NK-92 (cell line): ENCODE results near the gene TACC2.

ENCODE experiments used
- DNase-seq: peaks from one replicate; lab custom pipeline; 2025; ENCODE audit not compliant: unreplicated experiment; lab: John Stamatoyannopoulos, UW

TACC2 gene

DNA sequence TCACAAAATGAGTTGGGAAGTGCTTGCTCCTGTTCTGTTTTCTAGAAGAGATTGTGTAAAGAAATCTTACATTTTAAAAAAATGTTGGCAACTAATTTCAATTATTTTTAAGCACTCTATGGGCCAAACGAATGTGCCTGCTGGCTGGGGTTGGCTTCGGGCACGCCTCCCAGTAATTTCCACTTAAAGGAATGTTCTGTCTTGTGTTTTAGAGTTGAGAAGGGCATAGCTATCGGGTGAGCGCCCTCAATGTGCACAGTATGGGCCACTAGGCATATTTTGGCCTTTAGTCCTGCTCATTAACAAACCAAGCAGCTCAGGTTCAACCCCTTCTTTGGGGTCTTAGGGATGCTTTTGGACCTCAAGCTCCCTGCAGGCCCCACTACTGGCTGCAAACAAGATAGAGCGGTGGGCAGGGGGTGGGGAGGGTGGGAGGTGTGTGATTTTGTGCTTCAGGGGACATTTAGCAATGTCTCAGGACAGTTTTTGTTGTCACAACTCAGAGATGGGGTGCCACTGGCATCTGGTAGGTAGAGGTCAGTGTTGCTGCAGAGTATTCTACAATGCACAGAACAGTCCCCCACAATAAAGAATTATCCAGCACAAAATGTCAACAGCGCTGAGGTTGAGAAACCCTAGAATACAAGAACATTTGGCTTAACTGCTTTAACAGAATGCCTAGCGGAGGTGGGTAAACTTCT lies 40.7 kb downstream of the TACC2 start:
- no peak for DNase-seq

- no peak for DNase-seq
Observed at GRCh38 chr10:122030200-122030552, 41.2 kb downstream of the TACC2 start.

GRCh38 chr10:122033224-122033926 lies 44.4 kb downstream of the TACC2 start:
- DNase-seq, result no peak

DNA sequence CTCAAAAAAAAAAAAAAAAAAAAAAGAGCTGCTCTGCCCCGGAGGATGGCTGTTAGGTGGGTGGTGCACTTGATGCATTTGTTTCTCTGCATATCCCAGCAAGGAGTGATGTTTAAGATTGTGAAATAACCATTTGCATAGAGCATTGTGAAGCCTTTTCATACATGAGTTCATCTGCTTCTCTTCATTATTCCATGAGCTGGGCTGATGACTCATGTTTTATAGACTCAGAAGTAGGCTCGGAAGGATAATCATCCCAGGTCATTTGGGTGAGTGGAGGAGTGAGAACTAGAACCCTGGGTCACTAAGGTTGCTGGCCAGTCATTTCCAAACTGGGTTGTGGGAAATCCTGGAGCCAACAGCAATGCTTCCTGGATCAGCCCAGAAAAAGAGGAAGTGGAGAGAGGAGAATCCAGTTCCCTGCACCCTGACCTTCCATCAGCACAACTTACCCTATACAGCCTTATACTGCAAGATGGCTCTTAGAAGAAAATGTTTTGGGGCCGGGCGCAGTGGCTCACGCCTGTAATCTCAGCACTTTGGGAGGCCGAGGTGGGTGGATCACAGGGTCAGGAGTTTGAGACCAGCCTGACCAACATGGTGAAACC lies 45.3 kb downstream of the TACC2 start:
- DNase-seq, result no peak

GRCh38 chr10:122040786-122041185 lies 51.8 kb downstream of the TACC2 start:
- DNase-seq, result no peak

- DNase-seq, result no peak
Observed at GRCh38 chr10:122042836-122043235, 53.9 kb downstream of the TACC2 start.

DNA sequence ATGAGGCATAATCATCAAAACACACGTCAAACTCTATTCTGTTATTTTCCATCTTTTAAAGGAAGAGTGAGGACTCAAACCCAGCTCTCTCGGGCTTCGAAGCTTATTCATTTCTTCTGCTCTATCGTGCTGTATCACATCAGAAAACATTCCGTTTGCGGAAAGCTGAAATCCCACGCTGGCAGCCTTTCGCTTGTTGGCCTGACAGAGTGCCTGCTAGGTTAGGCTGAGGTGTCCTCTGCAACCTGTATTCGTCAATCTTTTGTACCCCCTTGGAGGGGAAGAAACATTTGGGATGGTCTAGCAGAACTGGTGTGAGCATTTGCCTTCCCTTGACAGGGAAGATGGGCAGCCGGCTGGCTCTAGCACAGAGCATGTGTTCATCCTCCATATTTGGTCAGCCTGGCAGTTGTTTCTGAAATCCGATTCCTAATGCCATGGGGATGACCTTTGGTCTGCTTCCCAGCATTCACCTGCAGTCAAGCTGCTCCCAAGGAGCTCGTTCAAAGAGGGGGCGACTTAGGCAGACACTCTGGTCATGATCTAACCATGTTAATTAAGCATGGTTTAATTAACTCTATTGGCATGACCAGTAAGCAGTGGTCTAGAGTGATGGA lies 55.2 kb downstream of the TACC2 start:
- no peak for DNase-seq

DNA sequence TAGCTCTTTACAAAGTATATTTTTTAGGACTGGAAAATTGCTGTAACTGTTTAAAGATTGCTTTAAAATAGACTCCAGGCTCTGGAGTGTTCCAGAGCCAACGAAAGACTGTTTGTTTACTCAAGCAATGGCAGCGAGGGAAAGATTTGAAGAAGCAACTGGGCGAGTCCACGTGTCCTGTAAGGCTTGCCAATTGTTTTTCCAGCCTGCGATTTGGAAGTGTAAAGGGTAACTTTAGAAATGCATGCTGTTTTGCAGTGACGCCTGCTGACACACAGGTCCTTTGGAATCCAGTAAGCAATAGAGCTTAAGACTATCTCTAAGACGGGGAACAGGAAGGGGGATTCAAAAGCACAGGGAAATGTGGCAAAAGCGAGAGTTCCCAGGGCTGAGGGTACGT lies 55.8 kb downstream of the TACC2 start:
- no peak for DNase-seq

DNA sequence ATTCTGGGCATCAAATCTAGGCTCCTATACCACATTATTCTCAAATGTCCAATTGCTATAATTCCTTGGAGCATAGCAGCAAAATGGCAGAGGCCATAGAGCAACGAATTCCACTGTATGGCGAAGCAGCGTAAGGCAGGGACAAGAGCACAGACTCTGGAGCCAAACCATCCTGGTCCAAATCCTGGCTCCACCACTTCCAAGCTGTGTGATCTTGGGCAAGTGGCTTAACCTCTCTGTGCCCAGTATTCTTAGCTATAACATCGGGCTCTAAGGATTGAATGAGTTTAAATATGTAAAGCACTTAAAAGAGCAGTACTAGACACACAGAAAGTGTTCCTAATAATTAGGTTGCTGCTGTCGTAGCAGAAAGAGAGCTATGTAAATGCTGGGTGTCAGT lies 56.2 kb downstream of the TACC2 start:
- DNase-seq, result no peak

DNA sequence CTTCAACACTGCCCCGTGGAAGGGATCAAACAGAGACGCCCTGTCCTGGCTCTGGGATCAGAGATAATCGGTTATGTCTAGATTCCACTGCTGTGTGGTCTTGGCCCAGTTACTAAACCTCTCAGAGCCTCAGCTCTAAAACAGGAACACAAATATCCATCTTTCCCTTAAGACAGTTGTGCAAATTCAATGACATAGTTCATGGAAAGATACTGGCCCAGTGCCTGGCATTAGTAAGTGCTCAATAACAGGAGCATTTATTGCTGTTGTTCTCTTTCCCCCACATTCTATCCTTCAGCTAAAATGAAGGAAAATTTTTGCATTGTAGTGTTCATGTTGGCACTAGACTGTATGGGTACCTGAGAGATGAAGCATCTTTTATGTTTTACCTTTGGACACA lies 58.6 kb downstream of the TACC2 start:
- DNase-seq, result no peak

DNA sequence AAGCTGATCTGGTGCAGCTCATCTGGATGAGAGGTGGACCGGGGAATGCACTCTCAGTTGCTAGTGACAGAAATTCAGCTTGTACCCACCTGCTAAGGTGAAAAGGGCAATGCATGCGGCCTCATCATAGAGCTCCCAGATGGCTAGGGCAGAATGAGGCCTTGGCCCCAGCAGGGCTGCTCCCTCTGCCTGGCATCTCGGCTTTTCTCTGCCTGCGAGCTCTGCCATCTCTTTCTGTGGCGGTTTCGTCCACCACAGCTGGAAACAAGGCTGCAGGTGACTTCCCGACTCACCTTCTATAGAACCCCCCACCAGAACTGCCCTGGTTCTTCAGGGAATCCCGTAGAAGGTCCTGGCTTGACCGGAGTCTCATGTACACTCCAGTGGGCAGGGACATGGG lies 60.1 kb downstream of the TACC2 start:
- no peak for DNase-seq

- no peak for DNase-seq
Observed at GRCh38 chr10:122050311-122050710, 61.3 kb downstream of the TACC2 start.

- no peak for DNase-seq
Observed at GRCh38 chr10:122050811-122051210, 61.8 kb downstream of the TACC2 start.

GRCh38 chr10:122051609-122052385 lies 62.8 kb downstream of the TACC2 start:
- no peak for DNase-seq

DNA sequence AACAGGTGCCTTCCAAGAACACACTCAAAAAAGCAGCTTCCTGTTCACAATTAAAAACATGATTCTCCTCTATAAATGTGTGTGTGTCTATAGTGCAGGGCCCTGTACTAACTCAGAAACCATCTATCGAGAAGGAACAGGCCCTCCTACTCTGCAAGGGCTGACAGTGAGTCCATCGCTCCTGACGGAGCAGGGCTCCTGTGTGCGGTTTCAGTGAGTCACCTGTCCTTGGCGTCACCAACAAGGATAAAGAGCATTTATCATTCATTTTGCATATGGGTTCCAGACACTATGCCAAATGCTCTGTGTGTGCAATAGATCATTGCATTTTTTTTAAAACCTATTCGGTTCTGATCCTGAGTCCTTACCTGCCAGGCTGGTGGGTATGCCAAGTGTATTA lies 63.7 kb downstream of the TACC2 start:
- no peak for DNase-seq

DNA sequence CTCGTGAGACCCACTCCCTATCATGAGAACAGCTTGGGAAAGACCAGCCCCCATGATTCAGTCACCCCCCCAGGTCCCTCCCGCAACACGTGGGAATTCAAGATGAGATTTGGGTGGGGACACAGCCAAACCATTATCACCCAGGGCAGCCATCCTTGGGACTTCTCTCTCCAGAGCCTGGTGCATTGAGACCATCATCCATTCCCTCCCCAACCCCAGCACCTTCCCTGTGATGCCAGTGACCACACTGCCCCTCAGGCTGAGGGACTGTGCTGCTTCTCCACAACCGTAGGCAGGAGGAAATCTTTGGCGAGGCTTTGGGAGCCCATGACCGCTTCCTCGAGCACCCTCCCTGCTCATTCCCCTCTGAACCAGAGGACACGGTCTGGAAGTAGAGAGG lies 64.4 kb downstream of the TACC2 start:
- DNase-seq, result no peak

DNA sequence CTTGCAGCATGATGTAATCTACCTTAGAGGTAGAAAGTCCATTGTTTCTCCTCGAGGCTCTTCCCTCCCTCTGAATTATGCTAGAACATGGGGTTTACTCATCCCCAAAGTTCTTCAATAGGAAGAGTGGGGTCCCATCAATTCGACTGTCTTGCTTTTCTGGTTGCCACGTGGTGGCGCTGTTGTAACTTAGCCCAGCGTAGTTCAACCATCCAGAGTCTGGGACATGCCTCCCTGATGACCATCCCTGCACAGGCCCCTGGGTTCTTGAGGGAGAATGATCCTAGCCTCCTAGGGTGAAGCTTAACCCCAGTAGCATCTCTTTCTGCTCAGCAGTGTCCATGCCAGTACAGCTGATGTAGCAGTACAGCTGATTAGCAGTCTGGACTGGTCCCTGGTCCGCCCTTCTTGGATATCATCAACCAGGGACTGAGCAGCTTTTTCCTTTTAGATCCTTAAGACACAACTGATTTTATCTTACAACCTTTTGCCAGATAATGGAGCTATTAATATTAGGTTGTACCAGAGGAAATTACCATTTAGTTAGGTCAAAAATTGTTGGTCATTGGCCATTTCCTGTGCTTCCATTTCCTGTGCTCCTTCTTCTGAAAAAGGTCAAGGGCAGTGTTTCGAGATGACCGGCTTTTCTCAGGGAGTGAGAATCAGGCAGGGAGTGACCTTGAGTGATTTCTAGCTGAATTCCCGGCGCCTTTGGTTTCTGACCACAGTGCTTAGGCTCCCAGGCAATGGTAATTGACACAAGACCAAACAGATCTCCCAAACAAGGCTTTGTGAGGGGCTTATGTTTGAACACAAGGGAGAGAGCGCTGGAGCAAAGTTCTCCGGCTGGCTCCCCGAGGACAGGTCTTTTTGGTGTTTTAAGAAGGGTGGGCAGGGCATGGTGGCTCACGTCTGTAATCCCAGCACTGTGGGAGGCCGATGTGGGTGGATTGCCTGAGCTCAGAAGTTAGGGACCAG lies 65.4 kb downstream of the TACC2 start:
- no peak for DNase-seq

- no peak for DNase-seq
Observed at GRCh38 chr10:122055252-122055651, 66.3 kb downstream of the TACC2 start.

DNA sequence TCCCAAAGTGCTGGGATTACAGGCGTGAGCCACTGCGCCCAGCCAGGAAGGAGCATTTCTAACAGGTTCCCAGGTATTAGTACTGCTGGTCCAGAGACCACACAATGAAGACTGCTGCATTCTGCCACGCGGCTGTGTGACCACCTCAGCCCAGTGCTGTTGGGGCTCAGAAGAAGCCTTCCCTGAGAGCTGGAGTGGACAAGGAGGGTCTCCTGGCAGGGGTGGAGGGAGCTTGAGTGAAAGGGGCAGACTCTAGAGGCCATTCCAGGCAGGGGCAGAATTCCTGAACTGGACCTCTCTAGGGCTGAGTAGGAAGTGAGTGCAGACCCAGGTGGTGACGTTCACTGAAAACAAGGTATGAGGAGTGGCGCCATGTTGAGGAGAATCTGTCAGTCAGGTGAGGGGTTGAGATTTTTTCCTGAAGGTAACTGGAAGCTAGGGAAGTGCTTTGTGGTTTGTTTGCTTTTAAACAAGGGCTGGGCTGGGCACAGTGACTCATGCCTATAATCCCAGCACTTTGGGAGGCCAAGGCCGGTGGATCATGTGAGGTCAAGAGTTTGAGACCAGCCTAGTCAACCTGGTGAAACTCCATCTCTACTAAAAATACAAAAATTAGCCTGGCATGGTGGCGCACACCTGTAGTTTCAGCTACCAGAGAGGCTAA lies 67.6 kb downstream of the TACC2 start:
- DNase-seq, result no peak
